GM06990 (cell line): ENCODE measurements around the gene LAMA3.

Experiments used
- DNase-seq: peaks from one replicate; pipeline ENCODE4 v3.0.0-alpha.2; 2011; ENCODE audit not compliant: insufficient read length; ENCODE audit errors: extremely low read depth
- H3K27me3 ChIP-seq: replicated peaks from 2 replicates; pipeline ENCODE4 v1.6.0; 2011; ENCODE audit warnings: low read length; ENCODE audit not compliant: control insufficient read depth, insufficient read depth
- H3K36me3 ChIP-seq: 2 replicates; pipeline ENCODE4 v1.5.1; 2011; ENCODE audit warnings: low read length; ENCODE audit not compliant: control insufficient read depth, insufficient read depth
- H3K4me3 ChIP-seq: replicated peaks from 2 replicates; pipeline ENCODE4 v1.5.1; 2011; ENCODE audit warnings: low read depth, mild to moderate bottlenecking, control low read depth, low read length
- TF ChIP-seq, protein P1 (sequence below): IDR thresholded peaks from 2 replicates; pipeline ENCODE4 v1.5.1; 2011; ENCODE audit warnings: low read length, control low read depth, mild to moderate bottlenecking, inconsistent platforms; ENCODE audit not compliant: insufficient read depth, poor library complexity, severe bottlenecking

The LAMA3 gene

GRCh38 chr18:23671564-23671963 lies 17.7 kb upstream of the LAMA3 start:
- DNase-seq = no peak

GRCh38 chr18:23673725-23674124 lies 15.5 kb upstream of the LAMA3 start:
- Histone ChIP-seq H3K27me3 (no peaks in the 10 kb centered on the region; the same call in 1 of the 2 replicates), H3K4me3 (no peak overlapping the region), H3K36me3 (no peaks in the 10 kb centered on the region)
- TF ChIP-seq, protein P1, sequence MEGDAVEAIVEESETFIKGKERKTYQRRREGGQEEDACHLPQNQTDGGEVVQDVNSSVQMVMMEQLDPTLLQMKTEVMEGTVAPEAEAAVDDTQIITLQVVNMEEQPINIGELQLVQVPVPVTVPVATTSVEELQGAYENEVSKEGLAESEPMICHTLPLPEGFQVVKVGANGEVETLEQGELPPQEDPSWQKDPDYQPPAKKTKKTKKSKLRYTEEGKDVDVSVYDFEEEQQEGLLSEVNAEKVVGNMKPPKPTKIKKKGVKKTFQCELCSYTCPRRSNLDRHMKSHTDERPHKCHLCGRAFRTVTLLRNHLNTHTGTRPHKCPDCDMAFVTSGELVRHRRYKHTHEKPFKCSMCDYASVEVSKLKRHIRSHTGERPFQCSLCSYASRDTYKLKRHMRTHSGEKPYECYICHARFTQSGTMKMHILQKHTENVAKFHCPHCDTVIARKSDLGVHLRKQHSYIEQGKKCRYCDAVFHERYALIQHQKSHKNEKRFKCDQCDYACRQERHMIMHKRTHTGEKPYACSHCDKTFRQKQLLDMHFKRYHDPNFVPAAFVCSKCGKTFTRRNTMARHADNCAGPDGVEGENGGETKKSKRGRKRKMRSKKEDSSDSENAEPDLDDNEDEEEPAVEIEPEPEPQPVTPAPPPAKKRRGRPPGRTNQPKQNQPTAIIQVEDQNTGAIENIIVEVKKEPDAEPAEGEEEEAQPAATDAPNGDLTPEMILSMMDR = no peak
- DNase-seq = peak; percentile 28

More at GRCh38 chr18:23671564-23671963, 17.7 kb upstream of the LAMA3 start:
- H3K4me3 ChIP-seq = no peak overlapping the region
- H3K27me3 ChIP-seq = no peaks in the 10 kb centered on the region
- TF ChIP-seq, protein P1 = no peak
- H3K36me3 ChIP-seq = no peaks in the 10 kb centered on the region

DNA sequence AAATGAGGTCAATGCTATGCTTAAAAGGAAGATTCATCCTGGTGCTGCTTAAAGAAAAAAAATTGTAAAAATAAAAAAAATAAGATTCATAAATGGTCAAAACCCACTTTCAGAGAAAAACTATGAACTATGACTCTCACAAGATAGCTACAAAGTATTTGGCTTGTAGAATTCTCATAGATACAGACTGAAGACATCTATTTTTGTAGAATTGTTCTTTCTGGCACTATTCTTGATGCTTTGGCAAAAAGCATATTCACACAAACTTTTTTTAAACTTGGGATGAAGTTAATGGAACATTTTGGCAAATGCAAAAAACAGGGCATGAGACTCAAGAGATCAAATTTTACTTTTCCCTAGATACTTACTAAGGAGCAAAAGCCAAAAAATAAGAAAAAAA lies 14.0 kb upstream of the LAMA3 start:
- no peak for DNase-seq
- TF ChIP-seq, protein P1 = no peak
- H3K27me3 ChIP-seq = no peaks in the 10 kb centered on the region; the same call in 1 of the 2 replicates
- H3K4me3 ChIP-seq = no peak overlapping the region
- no peaks in the 10 kb centered on the region for H3K36me3 ChIP-seq

DNA sequence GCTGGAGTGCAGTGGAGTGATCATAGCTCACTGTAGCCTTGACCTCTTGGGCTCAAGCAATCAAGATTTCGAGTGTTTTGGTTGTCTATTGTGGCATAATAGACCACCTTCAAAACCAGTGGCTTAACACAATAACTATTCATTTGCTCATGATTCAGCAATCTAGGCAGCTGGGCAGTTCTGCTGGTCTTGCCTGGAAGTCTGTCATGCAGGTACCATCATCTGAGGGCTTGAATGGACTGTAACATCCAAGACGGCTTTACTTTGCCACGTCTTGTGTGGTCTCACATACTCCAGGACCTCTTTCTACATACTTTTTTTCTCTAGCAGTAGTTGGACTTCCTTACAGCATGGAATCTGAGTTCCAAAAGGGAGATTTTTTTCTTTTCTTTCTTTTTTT lies 13.4 kb upstream of the LAMA3 start:
- DNase-seq = no peak
- Histone ChIP-seq H3K36me3 (no peaks in the 10 kb centered on the region), H3K27me3 (no peaks in the 10 kb centered on the region; the same call in 1 of the 2 replicates), H3K4me3 (no peak overlapping the region)
- TF ChIP-seq, protein P1 = no peak

- Histone ChIP-seq H3K36me3 (no peaks in the 10 kb centered on the region), H3K27me3 (no peaks in the 10 kb centered on the region; the same call in 1 of the 2 replicates), H3K4me3 (no peak overlapping the region)
- TF ChIP-seq, protein P1 = no peak
- no peak for DNase-seq
Observed at GRCh38 chr18:23682045-23682444, 7.2 kb upstream of the LAMA3 start.

GRCh38 chr18:23682472-23682871 lies 6.8 kb upstream of the LAMA3 start:
- H3K36me3 ChIP-seq = no peaks in the 10 kb centered on the region
- H3K4me3 ChIP-seq = no peak overlapping the region
- peak; percentile 51 for DNase-seq
- TF ChIP-seq, protein P1 = no peak
- no peaks in the 10 kb centered on the region for H3K27me3 ChIP-seq
